Glutamatergic neuron (in vitro differentiated cells): ENCODE results near the gene MACROD2. TPM values are rescaled to one million over a fixed set of nuclear protein-coding genes. Genes with fewer than 3 reads are reported as not detected.

Experiments used
- DNase-seq: peaks from one replicate; pipeline ENCODE4 v3.0.0; 2022
- H3K27ac Mint-ChIP-seq: one replicate; pipeline ENCODE4 v1.8.0; 2020; ENCODE audit warnings: mild to moderate bottlenecking, mixed read lengths, inconsistent platforms; ENCODE audit not compliant: unreplicated experiment
- H3K27me3 Mint-ChIP-seq: one replicate; pipeline ENCODE4 v1.8.0; 2020; ENCODE audit warnings: mild to moderate bottlenecking, moderate library complexity, mixed read lengths, inconsistent platforms; ENCODE audit not compliant: unreplicated experiment
- H3K36me3 Mint-ChIP-seq: one replicate; pipeline ENCODE4 v1.8.0; 2020; ENCODE audit warnings: mild to moderate bottlenecking, mixed read lengths, inconsistent platforms; ENCODE audit not compliant: unreplicated experiment
- H3K4me1 Mint-ChIP-seq: one replicate; pipeline ENCODE4 v1.8.0; 2020; ENCODE audit warnings: mild to moderate bottlenecking, low read depth, mixed read lengths, inconsistent platforms; ENCODE audit not compliant: unreplicated experiment
- H3K4me3 Mint-ChIP-seq: one replicate; pipeline ENCODE4 v1.8.0; 2020; ENCODE audit warnings: mild to moderate bottlenecking, mixed read lengths, inconsistent platforms; ENCODE audit not compliant: unreplicated experiment
- H3K9me3 Mint-ChIP-seq: one replicate; pipeline ENCODE4 v1.8.0; 2020; ENCODE audit warnings: mild to moderate bottlenecking, moderate library complexity, mixed read lengths, inconsistent platforms; ENCODE audit not compliant: unreplicated experiment
- total RNA-seq: library from RNA; stranded (reverse); fragmentation: NEBNext Ultra II Directional; extraction: Animal tissue kit (Norgen Biotek cat#: 25700); gene quantifications from one replicate; pipeline ENCODE4 v1.2.1, GENCODE V29; 2021; ENCODE audit not compliant: unreplicated experiment
- TF ChIP-seq, protein P1 (sequence below): fragments of 200-600 bp; sonication (generic); IDR thresholded peaks from one replicate; pipeline ENCODE4 v1.5.0; 2021; ENCODE audit not compliant: partially characterized antibody, unreplicated experiment

Gene MACROD2
- total RNA-seq, 1 donor from 2014 or later: 8.7 TPM

DNA sequence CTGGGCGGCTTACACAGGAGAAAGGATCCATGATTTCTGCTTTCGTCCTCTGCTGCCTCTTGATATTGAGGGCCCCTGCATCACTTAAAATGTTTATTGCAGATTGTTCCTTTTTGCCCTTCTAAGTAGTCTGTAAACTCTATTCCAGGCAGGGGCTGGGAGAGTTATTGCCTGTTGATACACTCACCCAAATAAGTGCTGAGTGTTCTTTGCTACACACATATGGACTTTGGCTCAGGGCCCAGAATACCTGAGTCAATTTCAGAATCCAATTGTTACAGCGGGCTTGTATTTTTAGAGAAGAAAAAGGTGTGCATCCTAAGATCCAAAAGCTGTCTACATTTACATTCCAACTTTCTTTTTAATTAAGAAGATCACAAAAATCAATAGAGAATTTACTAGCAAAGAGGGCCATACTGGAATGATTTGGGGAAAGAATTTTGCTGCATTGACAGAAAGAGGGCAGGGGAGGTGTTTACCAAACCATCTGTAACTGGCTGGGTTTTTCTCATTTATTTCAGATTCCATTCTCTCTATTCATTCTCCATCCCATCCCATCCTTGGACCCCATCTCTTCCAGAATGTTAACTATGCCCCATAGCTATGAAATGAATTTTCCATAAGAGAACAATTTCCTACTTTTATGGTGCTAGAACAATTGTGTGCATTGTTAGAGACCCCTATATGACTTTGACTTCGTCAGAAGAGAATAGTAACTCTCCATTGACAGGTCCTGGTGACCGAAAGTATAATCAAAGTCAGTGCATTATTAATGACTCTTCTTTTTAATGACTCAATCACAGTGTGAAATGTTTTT lies 1302.0 kb downstream of the MACROD2 start:
- no peak for DNase-seq
- no peaks in the 10 kb centered on the region for H3K27me3 Mint-ChIP-seq

GRCh38 chr20:15302075-15302474 lies 1306.8 kb downstream of the MACROD2 start:
- H3K9me3 Mint-ChIP-seq: no peaks in the 10 kb centered on the region
- TF ChIP-seq, protein P1, sequence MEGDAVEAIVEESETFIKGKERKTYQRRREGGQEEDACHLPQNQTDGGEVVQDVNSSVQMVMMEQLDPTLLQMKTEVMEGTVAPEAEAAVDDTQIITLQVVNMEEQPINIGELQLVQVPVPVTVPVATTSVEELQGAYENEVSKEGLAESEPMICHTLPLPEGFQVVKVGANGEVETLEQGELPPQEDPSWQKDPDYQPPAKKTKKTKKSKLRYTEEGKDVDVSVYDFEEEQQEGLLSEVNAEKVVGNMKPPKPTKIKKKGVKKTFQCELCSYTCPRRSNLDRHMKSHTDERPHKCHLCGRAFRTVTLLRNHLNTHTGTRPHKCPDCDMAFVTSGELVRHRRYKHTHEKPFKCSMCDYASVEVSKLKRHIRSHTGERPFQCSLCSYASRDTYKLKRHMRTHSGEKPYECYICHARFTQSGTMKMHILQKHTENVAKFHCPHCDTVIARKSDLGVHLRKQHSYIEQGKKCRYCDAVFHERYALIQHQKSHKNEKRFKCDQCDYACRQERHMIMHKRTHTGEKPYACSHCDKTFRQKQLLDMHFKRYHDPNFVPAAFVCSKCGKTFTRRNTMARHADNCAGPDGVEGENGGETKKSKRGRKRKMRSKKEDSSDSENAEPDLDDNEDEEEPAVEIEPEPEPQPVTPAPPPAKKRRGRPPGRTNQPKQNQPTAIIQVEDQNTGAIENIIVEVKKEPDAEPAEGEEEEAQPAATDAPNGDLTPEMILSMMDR: no peak
- no peaks in the 10 kb centered on the region for H3K27me3 Mint-ChIP-seq
- H3K27ac Mint-ChIP-seq: no peak overlapping the region
- DNase-seq: no peak
- peaks cover 2% of the 10 kb centered on the region for H3K4me1 Mint-ChIP-seq
- H3K36me3 Mint-ChIP-seq: no peaks in the 10 kb centered on the region
- no peak overlapping the region for H3K4me3 Mint-ChIP-seq

More for the DNA sequence above, 1302.0 kb downstream of the MACROD2 start:
- TF ChIP-seq, protein P1: no peak
- H3K4me1 Mint-ChIP-seq: peaks cover 2% of the 10 kb centered on the region
- no peaks in the 10 kb centered on the region for H3K36me3 Mint-ChIP-seq
- no peak overlapping the region for H3K4me3 Mint-ChIP-seq
- no peaks in the 10 kb centered on the region for H3K9me3 Mint-ChIP-seq
- H3K27ac Mint-ChIP-seq: no peak overlapping the region

DNA sequence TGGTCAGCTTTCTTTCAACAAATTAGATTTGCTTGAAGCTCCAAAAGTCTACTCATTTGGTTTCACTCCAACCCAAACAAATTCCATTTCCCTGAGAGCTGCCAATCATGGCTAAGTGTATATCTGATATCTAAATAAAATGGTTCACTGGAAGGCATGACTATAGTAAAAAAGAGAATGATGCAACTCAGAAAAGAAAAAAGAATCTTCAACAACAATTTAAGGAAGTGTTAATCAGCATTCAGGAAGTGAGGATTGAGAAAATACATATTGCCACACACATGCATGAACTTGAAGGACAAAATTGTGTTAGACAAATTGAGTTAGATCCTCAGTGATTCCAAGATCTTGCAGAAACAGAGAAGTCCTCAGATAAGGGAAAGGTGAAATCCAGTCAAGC lies 1315.0 kb downstream of the MACROD2 start:
- H3K9me3 Mint-ChIP-seq: no peaks in the 10 kb centered on the region
- TF ChIP-seq, protein P1: no peak
- no peaks in the 10 kb centered on the region for H3K27me3 Mint-ChIP-seq
- no peak for DNase-seq
- H3K4me3 Mint-ChIP-seq: no peak overlapping the region
- no peaks in the 10 kb centered on the region for H3K36me3 Mint-ChIP-seq
- H3K27ac Mint-ChIP-seq: no peak overlapping the region
- no peaks in the 10 kb centered on the region for H3K4me1 Mint-ChIP-seq

DNA sequence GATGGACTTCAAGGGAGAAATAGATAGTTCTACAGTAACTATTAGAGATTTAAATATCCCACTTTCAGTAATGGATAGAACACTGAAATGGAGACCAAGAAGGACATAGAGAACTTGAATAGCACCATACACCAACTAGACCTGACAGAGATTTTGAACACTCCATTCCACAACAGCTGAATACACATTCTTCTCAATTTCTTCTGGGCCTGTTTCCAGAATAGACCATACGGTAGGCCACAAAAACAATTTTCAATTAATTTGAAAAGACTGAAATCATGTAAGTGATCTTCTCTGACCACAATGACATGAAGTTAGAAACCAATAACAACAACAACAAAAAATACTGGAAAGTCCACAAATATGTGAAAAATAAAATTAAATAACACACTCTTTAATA lies 1321.2 kb downstream of the MACROD2 start:
- H3K4me1 Mint-ChIP-seq: no peaks in the 10 kb centered on the region
- peaks cover 6% of the 10 kb centered on the region for H3K36me3 Mint-ChIP-seq
- H3K4me3 Mint-ChIP-seq: no peak overlapping the region
- TF ChIP-seq, protein P1: no peak
- no peak overlapping the region for H3K27ac Mint-ChIP-seq
- no peak for DNase-seq
- H3K9me3 Mint-ChIP-seq: peaks cover 1% of the 10 kb centered on the region
- H3K27me3 Mint-ChIP-seq: peaks cover 1% of the 10 kb centered on the region

DNA sequence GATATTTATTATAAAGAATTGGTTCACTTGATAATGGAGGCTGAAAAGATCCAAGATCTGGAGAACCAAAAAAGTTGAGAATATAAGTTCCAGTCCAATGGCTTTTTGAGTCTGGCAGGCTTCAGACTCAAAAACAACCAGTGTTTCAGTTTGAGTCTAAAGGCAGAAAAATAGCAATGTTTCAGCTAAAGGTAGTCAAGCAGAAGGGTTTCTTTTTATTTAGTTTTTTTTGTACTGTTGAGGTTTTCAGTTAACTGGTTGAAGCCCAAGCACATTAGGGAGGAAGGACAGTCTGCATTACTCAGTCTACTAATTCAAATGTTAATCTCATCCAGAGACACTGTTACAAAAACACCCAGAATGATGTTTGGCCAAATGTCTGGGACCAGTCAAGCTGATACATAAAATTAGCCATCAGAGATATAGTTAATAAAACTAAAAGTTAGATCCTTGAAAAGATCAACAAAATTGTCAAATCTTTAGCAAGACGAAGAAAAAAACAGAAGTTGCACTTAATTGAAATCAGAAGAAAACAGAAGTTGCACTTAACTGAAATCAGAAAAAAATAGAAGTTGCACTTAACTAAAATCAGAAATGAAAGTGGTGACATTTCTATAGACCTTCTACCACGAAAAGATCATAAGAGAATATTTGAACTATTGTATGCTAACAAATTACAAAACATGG lies 1322.4 kb downstream of the MACROD2 start:
- peaks cover 6% of the 10 kb centered on the region for H3K36me3 Mint-ChIP-seq

More for the DNA sequence above, 1322.4 kb downstream of the MACROD2 start:
- H3K27ac Mint-ChIP-seq: no peak overlapping the region
- no peak for DNase-seq
- peaks cover 1% of the 10 kb centered on the region for H3K9me3 Mint-ChIP-seq
- no peaks in the 10 kb centered on the region for H3K4me1 Mint-ChIP-seq
- TF ChIP-seq, protein P1: no peak
- H3K4me3 Mint-ChIP-seq: no peak overlapping the region
- peaks cover 1% of the 10 kb centered on the region for H3K27me3 Mint-ChIP-seq
